ENCODE data around the gene HIPK2.

Gene HIPK2

DNA sequence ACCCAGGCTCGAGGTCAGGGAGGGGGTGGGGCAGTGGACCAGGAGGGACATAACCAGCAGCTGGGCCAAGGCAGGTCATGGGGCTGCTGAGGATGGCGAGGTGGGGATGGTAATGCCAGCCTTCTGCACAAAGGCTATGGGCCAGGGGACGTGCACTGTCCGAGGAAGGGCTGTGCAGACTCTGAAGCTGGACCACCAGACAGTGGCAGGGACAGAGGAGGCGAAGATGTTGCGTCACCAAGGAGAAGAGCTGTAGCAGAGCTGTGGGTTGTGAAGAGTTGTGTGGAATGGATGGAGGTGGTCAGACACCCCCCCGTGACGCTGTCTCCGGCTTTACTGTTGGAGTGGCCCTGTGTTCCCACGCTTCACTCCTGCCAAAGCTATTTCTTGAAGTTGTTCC lies 252.6 kb downstream of the HIPK2 start:
- TF ChIP-seq POLR2AphosphoS5 (IDR thresholded peaks at IDR 0.05; ENCODE audit: low read depth, low read length): no peak
- TF ChIP-seq TAF1 (IDR thresholded peaks at IDR 0.05; ENCODE audit: borderline replicate concordance, low read depth, low read length): no peak
- no peak for TF ChIP-seq POLR2A (IDR thresholded peaks at IDR 0.05; ENCODE audit: low read depth, low read length)
- FAIRE-seq: no peak
- DNase-seq (ENCODE audit: insufficient read length): no peak

GRCh38 chr7:139523968-139524815 lies 253.6 kb downstream of the HIPK2 start:
- no peak for DNase-seq (ENCODE audit: insufficient read length)
- FAIRE-seq: no peak
- TF ChIP-seq POLR2AphosphoS5 (IDR thresholded peaks at IDR 0.05; ENCODE audit: low read depth, low read length): no peak
- TF ChIP-seq TAF1 (IDR thresholded peaks at IDR 0.05; ENCODE audit: borderline replicate concordance, low read depth, low read length): no peak
- TF ChIP-seq POLR2A (IDR thresholded peaks at IDR 0.05; ENCODE audit: low read depth, low read length): no peak

DNA sequence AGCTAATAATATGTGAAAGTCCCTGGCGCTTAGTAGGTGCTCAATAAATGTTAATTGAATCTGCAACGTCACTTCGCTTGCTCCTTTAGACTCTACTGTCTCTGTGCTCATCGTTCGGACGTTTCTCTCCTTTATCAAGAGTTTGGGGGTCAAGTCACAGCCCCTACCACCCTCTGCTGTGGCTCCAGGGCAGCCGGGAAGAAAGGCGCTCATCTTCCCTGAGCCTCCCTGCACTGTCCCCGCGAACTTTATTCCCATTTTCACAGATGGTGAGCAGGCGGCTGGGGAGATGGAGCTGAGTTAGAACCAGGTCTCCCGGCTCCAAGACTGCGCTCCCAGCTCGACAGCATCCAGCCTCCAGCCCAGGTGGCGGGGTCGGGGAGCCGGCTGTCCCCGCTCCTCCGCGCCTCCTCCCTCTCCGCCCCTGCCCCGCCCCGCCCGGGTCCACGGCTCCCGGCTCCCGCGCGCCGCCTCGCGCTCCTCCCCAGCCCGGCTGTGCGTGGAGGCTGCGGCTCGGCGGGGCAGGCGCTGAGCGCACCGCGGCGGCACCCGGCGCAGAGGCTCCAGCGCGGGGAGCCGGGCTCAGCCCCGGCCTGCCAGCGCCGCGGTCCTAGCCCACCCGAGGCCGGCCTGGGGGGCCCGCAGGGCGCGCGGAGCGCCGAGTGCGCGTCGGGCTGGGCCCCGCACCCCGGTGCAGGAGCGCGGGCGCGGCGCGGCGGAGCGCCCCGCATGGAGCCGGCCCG lies 254.4 kb downstream of the HIPK2 start, which contains the start of gene CLEC2L:
CLEC2L (plus strand) TSS at position 487 of the 743 bp plus-strand sequence; CDS start at position 730, 243 bp downstream.
- no peak for DNase-seq (ENCODE audit: insufficient read length)
- TF ChIP-seq POLR2AphosphoS5 (IDR thresholded peaks at IDR 0.05; ENCODE audit: low read depth, low read length): no peak
- TF ChIP-seq TAF1 (IDR thresholded peaks at IDR 0.05; ENCODE audit: borderline replicate concordance, low read depth, low read length): no peak
- no peak for TF ChIP-seq POLR2A (IDR thresholded peaks at IDR 0.05; ENCODE audit: low read depth, low read length)
- FAIRE-seq: no peak

- FAIRE-seq (no peak), DNase-seq (ENCODE audit: insufficient read length) (no peak)
- TF ChIP-seq TAF1 (IDR thresholded peaks at IDR 0.05; ENCODE audit: borderline replicate concordance, low read depth, low read length): no peak
- TF ChIP-seq POLR2AphosphoS5 (IDR thresholded peaks at IDR 0.05; ENCODE audit: low read depth, low read length): no peak
- no peak for TF ChIP-seq POLR2A (IDR thresholded peaks at IDR 0.05; ENCODE audit: low read depth, low read length)
Measured at GRCh38 chr7:139522830-139523198, 255.0 kb downstream of the HIPK2 start.

GRCh38 chr7:139521439-139521838 lies 256.4 kb downstream of the HIPK2 start:
- TF ChIP-seq POLR2A (IDR thresholded peaks at IDR 0.05; ENCODE audit: low read depth, low read length) (no peak), POLR2AphosphoS5 (IDR thresholded peaks at IDR 0.05; ENCODE audit: low read depth, low read length) (no peak), TAF1 (IDR thresholded peaks at IDR 0.05; ENCODE audit: borderline replicate concordance, low read depth, low read length) (no peak)
- DNase-seq (ENCODE audit: insufficient read length) (no peak), FAIRE-seq (no peak)

DNA sequence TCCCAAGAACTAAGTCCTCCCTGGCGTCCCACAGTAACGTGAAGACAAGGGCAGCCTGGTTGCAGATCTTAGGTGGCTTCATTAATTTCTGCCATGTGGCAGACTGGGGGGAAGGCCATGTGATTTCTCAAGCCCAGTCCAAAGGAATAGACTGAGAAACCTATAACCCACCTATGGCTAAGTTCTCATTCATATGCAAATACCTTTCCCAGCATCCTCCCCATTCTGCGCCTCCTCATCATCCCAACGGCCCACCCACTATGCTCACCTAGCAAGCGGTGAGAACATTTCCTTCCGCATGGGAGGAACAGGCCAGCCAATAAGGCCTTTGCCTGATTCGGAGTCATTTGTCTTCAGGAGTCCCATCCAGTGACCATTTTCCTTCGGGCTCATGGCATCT lies 262.5 kb downstream of the HIPK2 start:
- no peak for TF ChIP-seq POLR2AphosphoS5 (IDR thresholded peaks at IDR 0.05; ENCODE audit: low read depth, low read length)
- no peak for TF ChIP-seq TAF1 (IDR thresholded peaks at IDR 0.05; ENCODE audit: borderline replicate concordance, low read depth, low read length)
- TF ChIP-seq POLR2A (IDR thresholded peaks at IDR 0.05; ENCODE audit: low read depth, low read length): no peak
- no peak for FAIRE-seq
- DNase-seq (ENCODE audit: insufficient read length): no peak
